ENCODE measurements around the gene TRAK1.

The TRAK1 gene

DNA sequence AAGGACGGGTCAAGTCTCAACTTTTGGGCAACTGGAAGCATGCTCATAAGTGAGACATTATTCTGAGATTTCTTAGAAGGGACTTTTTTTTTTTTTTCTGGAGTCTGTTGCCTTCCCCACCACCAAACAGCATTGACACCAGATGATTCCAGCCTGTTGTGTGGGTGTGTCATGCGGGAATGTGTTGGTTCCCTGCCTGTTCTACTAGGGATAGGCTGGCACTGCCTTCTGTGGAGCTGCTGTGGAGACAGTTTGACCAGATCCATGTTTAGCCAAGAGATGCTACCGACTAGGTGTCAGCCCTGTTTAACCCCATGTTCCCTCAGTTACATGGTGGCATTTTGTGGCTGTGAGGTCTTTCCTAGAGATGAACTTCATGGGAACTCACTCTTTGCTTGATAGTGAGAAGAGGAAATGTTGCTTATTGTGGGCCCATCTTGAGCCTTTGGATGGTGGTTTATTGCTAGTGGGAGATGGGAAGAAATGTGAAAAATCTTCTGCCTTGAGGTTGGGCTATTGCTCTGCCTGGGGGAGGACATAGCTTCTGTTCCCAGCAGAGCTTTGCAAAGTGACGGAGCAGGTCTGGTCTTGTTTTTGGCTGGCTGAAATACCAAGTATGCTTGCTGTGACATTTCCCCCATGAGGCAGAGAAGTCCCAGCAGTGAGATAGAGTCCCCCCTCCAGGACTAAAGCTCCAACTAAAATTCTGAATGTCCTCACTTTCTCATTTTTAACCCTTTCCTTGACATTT lies 31.3 kb downstream of the TRAK1 start:
- peak in 1 of 51 donors; percentile 19 for DNase-seq

DNA sequence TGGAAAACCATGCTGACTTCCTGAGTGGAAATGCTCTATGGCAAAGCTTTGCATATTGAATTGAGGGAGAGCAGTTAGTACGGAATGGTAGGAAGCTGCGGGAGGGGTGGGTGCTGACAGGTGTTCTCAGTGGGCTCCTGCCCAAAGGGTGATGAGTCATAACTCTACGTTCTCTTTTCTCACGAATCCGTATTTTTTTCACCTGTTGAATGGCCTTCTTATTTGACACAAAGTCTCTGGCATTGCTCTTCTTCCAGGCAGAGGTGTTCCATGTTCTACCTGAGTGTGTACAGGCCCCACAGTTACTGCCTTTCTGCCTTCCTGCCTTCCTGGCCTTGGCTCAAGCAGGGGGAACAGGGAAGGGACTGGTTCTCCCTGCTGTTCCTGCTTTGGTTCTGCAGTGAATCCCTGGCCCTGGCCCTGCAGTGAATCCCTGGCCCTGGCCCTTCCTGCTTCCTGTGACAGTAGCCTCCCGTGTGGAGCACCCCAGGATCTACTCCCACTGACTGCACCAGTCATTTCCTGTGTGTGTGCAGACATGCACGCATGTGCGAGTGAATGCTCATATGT lies 31.9 kb downstream of the TRAK1 start:
- no peak for DNase-seq

DNA sequence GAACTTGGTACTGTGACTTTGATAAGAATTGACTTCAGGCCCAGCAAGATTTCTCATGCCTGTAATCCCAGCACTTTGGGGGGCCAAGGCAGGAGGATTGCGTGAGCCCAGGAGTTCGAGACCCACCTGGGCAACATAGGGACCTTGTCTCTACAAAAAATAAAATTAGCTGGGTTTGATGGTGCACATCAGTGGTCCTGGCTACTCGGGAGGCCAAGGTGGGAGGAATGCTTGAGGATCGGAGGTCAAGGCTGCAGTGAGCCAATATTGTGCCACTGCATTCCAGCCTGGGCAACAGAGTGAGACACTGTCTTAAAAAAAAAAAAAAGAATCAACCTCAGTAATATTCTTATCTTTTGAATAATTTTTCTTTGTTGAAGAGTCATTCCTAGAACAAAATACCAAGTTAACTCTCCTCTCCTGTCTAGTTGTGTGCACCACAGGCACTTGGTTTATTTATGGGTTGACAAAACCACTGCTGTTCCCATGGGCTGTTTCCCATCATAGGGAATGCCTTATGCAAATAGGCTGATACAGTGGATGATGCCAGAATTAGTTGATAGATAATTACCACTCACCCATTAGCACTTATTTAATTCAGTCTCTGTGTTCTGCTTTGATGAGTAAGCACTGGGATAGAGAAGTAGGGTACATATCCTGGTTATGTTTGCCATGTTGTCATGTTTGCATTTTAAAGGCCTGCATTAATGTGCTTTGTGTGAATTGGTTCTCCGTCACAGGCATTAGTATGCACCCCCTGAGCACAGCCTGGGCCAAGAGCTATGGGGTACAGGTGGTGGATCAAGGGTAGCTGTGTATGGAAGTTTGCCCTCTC lies 32.9 kb downstream of the TRAK1 start:
- no peak for DNase-seq

DNA sequence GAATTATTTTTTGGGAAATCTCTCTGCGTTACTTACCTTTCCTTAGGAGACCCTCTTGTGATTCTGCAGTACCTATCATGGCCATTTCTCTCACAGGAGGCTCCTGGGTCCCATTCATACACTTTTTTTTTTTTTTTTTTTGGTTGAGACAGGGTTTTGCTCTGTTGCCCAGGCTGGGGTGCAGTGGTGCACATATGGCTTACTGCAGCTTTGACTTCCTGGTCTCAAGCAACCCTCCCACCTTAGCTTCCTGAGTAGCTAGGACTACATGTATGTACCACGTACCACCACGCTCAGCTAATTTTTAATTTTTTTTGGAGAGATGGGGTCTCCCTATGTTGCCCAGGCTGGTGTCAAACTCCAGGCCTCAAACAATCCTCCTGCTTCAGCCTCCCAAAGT lies 36.1 kb downstream of the TRAK1 start:
- no peak for DNase-seq

DNA sequence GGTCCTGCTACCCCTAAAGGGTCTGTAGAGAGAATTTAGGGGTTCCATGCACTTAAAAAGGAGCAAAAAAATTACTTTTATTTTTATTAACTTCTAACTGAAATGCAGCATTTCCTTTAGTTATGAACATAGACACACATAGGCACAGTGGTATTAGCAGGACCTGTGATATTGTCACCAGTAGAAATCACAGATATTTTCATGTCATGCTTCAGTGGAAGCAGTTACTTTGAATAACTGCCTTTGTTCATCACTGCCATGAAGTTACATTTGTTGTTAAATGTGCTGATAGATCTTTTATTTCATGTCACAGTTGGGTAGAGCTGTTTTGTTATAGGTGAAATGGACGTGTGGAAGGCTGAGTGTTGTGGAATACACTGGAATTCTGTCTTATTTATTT lies 37.4 kb downstream of the TRAK1 start:
- no peak for DNase-seq

DNA sequence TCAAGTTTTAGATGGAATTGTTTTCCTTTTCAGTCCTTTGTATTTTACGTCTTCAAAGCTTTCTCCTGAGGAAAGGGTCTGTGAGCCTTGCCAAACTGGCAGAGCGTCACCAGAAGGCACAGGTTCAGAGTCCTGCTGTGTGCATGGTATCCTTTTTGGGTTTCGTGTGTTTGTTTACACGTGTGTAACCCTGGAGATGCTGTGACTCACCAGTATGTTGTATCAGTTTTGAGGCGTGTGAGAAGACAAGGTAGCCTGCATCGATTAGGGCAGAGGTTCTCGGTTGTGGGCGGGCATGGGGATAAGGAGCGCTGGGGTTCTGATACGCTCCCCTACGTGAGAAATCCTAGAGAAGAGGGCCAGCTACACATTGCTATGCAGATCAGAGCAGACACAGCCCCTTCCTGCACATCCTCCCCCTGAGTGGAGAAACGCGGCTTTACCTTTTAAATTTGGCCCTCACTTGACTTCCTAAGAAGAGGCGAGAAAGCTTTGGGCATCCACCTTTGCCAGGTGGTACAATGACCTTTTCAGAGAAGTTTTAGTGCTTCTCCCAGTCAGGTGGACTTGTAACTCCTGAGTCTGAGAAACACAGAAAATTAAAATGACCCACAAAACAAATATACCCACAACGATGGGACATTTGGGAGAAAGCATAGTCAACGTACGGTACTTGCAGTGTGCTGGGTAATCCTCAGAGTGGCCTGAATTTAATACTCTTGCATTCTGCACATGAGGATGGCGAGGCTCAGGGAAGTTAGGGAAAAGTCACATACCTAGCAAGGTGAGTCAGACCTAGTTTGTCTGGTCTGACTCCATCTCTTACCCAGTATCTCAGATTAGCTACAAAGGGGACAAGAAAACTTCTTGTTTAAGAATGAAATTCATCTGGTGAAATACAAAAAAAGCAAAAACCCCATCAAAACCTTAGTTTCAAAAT lies 38.1 kb downstream of the TRAK1 start:
- DNase-seq, result no peak

DNA sequence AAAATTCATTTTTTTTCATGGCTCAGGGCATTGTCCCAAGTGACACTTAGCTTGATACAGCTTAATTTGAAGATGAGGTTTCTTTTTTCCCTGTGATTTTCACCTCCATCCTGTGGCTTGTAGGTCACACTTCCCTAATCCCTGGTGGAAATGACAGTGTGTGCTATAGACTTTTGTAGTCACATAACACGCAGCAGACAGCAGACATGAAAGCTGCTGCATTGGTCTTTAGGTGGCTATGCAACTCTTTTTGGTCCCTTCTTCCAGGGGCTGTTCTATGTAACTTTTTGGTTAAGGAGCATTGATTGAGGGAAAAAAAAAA lies 38.8 kb downstream of the TRAK1 start:
- no peak for DNase-seq

DNA sequence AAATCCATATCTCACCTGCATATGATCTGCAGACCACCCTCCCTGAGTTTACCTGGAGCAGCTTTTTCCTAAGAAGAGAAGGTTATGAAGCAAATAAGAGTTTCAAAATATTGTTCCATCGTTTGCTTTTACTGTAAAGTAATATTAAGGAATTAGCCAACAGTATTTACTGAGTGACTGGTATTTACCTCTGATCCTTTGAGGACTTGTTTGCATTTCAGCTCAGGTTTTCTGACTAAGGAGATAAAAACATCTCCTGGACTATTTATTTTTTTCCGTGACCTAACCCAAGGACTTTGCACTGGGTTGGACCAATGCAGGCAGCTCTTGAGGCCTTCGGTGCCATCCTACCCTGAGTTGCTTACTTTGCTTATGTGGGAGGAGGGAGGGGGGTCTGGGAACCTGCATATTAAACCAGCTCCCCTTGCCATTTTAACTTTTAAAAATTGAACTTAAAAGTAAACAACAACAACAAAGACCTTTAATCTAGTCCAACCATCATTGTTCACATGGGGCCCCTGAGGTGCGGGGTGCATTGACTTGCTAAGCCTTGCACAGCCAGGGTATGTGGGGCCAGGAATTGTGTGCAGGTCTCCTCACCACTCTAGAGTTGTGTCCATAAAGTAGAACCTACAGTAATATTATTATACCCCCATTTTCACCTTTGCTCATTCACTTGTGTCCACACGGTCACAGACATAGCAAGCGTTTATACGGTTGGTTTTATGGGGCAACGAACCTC lies 39.3 kb downstream of the TRAK1 start:
- DNase-seq, result no peak

DNA sequence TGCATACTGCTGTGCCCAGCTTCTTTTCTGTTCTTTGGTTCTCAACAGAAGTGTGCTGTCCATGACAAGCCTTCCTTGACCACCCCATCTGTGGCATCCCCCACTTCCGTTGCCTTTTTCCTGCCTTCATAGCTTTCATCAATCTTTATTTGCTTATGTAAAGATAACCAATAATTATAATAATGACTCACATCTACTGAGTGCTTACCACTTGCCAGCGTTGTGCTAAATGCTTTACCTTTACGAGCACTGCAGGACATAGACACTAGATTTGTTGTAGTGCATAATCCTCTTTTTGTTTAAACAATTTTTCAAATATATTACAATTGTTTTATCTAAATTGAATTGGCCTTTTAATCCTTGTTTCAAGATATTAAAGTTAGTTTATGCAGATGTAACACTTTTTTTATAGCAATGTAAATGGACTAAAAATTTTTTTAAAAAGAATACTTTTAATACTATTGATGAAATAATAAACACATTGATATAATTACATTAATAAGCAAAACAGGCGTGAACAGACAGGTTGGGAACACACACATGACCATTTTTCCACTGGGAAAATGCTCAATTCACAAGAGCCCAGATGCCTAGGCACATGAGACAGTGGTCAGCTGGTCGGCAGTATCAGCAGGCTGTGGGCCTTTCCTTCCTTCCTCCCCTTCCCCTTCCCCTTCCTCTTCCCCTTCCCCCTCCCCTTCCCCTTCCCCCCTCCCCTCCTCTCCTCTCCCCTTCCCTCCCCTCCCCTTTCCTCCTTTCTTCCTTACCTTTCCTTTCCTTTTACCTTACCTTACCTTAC lies 42.5 kb downstream of the TRAK1 start:
- DNase-seq, result no peak

DNA sequence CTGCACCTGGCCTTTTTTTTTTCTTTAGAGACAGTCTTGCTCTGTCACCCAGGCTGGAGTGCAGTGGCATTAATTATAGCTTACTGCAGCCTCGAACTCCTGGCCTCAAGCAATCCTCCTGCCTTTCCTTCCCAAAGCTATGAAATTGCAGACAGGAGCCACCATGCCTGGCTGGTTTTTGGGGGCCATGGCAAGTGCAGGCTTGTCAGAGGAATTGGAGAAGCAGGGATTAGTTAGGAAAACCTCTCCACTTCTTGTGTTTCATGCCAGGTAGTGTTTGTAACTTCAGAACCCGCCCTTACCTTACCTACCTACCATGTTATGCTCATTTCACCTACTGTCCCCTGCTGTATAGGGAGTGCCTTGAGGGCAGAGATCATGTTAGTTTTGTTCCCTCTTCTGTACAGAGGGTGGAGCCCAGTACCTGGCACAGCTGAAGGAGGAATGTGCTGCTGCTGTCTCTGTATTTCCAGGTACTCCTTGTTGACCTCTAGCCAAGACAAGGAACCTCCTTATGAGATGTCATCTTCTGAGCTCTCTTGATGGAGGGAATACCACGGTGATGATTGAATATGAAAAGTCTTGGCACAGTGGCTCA lies 43.8 kb downstream of the TRAK1 start:
- DNase-seq, result no peak

DNA sequence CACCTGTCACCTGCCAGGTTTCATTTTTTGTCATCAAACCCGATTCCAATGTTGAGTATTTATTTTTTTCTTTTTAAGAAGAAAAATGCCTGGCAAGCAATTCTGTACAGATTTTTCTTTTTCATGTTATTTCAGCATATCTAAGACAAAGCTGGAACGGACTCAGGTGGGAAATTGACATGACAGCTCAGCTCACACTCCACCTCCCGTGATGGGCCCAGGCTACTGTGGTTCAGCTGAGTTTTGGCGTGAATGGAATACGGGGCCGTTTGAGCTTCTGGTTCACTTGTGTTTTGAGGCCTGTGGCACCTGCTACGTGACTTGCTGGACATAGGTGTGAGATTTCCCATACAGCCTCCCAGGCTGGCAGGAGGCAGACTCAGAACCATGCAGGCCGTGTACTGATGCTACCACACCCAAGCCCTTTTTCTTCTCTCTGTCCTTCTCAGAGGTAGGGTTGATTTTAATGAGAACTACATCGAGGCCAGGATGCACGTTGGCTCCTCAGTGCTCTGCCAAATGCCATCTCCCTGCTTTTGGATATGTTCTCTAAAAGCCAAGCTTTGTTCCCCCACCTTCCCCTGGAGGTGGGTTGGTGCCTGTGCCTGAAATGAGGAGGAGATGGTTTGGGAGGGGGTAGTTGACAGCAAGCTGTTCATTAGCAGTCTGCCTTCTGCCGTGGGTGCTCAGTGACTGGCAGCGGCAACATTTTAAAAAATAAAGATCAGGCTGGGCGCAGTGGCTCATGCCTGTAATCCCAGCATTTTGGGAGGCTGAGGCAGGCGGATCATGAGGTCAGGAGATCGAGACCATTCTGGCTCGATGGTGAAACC lies 48.7 kb downstream of the TRAK1 start:
- DNase-seq, result no peak

DNA sequence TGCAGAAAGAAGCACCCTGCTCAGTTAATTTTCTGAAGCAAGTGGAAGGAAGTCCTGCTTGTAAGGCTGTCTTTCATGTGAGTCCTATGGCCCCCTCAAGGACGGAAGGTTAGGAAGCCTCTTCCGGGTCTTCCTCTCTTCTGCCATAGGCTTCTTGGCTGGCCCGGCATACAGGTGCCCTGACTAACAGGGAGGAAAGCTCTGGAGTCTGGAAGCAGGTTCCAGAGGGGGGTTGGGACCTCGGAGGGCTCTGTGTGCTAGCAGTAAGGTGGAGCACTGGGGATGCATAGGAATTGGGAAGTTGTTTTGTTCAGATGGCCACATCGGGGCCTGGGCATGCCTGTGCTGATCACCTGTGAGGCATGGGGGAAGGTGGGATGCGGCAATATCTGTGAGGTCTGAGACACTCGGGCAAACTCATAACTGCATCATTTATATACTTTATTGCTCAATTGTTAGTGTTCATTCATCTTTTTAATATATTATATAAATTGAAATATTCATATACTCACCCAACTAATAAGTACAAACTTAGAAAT lies 49.6 kb downstream of the TRAK1 start:
- DNase-seq, result no peak

DNA sequence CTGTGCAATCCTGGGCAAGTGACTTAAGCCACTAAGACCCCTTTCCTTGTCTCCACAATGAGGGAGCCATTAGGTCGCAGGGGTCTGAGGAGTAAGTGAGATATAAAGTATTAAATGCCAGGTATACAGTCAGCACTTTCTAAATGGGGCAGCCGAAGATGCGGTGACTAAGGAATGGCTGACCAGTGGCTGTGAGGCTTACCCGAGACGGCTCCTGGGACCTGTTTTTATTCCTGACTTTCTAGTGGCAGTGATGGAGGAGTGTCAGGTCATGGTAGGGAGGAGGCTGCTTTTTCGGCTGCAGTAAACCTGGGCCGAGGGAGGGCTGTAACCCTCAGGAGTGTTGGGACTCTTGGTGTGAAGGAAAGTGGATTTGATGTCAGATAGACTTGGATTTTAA lies 52.3 kb downstream of the TRAK1 start:
- DNase-seq, result no peak

DNA sequence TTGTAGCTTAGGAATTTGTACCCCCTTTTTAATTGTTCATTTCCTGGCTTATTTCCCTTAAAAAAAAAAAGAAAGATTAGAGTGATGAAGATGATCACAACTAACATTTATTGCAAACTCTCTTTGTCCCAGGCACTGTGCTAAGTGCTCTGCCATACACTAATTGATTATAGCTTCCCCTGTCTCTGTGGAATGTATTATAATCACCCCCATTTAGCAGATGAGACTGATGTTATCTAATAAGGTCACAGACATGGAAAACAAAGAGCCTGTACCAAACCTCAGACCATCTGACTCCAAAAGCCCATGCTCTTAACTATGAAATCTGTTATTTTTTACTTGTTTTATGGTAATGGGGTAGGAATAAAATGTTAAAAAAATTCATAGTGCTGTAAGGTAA lies 53.1 kb downstream of the TRAK1 start:
- DNase-seq, result no peak

DNA sequence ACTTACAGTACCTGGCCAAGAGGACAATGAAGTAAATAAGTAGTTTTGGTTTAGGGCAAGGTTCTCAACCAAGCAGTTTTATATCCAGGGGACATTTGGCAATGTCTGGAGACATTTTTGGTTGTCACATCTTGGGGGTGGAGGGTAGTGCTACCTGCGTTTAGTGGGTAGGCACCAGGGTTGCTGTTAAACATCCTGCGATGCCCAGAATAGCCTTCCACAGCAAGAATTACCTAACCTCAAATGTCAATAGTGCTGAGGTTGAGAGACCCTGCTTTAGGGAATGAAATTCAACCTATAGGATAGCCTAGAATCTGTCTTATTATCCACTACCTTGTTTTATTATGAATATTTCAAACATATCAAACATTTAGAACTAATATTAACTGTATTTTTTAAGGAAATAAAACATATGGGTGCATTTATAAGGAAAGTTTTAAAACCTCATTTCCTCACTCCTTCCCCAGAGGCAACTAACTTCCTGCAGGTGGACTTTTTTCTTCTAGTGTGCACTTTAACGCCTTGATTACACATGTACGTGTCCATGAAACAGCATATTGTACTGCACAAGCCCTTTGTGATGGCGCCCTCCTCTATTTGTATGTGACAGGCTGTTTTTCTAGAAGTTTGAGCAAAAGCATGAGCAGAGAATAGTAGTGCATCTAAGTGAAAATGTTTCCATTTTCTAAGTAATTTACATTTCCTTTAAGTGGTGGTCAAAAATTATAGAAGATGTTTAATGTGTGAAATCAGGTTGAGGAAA lies 57.1 kb downstream of the TRAK1 start:
- DNase-seq, result peak in 1 of 51 donors; percentile 60

DNA sequence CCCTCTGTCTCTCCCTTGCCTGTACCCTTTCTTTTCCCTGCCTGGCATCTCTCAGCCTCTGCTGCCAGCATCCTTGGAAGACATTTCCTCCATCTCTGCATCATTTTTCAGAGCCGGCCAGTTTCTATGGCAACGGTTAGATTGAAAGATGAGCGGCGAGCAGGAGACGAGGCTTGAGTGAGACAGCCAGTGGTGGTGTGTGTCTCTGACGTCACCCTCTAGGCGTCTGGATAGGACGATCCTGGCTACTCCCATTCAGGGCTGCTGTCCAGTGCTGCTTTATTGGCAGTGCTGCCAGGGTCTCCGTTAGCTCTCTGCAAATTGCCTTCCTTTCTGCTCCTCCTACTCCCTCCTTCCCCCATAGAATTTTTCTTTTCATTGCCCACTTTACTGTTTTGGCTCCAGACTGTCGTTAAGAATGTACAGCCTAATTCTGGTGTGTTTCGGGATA lies 57.9 kb downstream of the TRAK1 start:
- peak in 46 of 51 donors; percentile 36 to 98 (median 86) for DNase-seq

DNA sequence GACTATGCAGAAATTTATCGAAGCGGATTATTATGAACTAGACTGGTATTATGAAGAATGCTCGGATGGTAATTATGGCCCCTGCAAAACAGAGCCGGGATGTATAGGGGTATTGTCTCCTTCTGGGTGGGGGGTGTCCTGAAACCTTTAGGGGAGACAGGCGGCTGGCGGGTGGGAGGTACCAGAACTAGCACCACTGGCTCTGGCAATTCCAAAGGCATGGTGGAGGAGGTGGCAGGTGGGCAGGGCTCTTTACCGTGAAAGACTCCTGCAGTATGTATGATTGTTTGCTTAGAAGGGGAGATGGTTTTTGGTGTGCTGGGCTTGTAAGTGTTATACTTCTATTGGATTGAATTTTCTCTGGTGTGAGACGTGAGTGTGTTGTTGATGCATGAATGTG lies 58.4 kb downstream of the TRAK1 start:
- DNase-seq, result peak in 1 of 51 donors; percentile 76
